ENCODE results near the gene TMIE. TPM values are rescaled to one million over a fixed set of nuclear protein-coding genes. Genes with fewer than 3 reads are reported as not detected.

Gene TMIE
- total RNA-seq, 4 donors from 2014 or later = 0.59 to 0.78 (median 0.72) TPM; not detected in 1

GRCh38 chr3:46678280-46678679 is 22.9 kb upstream of the TMIE start:
- H3K36me3 ChIP-seq = peaks cover 57% of the 10 kb centered on the region
- no peak for DNase-seq (ENCODE audit: low spot score in 2 of 2)
- H3K27me3 ChIP-seq = no peaks in the 10 kb centered on the region
- no peaks in the 10 kb centered on the region for H3K9me3 ChIP-seq
- H3K27ac ChIP-seq = no peak overlapping the region
- H3K4me3 ChIP-seq = no peak overlapping the region
- no peaks in the 10 kb centered on the region for H3K4me1 ChIP-seq
- 92% methylated on average over 2 of the region's 6 CpGs for WGBS
- TF ChIP-seq EP300 (IDR thresholded peaks at IDR 0.05) = no peak
- no peak for TF ChIP-seq POLR2A (IDR thresholded peaks at IDR 0.05)
- no peak for TF ChIP-seq CTCF (IDR thresholded peaks at IDR 0.05)
- no peak for TF ChIP-seq POLR2AphosphoS5 (IDR thresholded peaks at IDR 0.05)

GRCh38 chr3:46679681-46680080 is 21.5 kb upstream of the TMIE start:
- Histone ChIP-seq H3K9me3 (no peaks in the 10 kb centered on the region), H3K36me3 (peaks cover 51% of the 10 kb centered on the region), H3K27ac (no peak overlapping the region), H3K27me3 (no peaks in the 10 kb centered on the region), H3K4me3 (no peak overlapping the region), H3K4me1 (no peaks in the 10 kb centered on the region)
- TF ChIP-seq POLR2AphosphoS5 (IDR thresholded peaks at IDR 0.05) (no peak), POLR2A (IDR thresholded peaks at IDR 0.05) (no peak), EP300 (IDR thresholded peaks at IDR 0.05) (no peak)
- no peak for DNase-seq (ENCODE audit: low spot score in 2 of 2)
- WGBS = 95% methylated on average over 5 of the region's 5 CpGs

GRCh38 chr3:46680298-46680826 is 20.8 kb upstream of the TMIE start:
- Histone ChIP-seq H3K36me3 (peaks cover 50% of the 10 kb centered on the region), H3K4me3 (no peak overlapping the region), H3K27ac (no peak overlapping the region), H3K27me3 (no peaks in the 10 kb centered on the region), H3K4me1 (no peaks in the 10 kb centered on the region), H3K9me3 (no peaks in the 10 kb centered on the region)
- DNase-seq (ENCODE audit: low spot score in 2 of 2) = no peak
- no peak for TF ChIP-seq POLR2A (IDR thresholded peaks at IDR 0.05)
- no peak for TF ChIP-seq POLR2AphosphoS5 (IDR thresholded peaks at IDR 0.05)
- TF ChIP-seq EP300 (IDR thresholded peaks at IDR 0.05) = no peak
- TF ChIP-seq CTCF (IDR thresholded peaks at IDR 0.05) = no peak
- 89% methylated on average over 6 of the region's 9 CpGs for WGBS

- no peak for DNase-seq (ENCODE audit: low spot score in 2 of 2)
- Histone ChIP-seq H3K36me3 (peaks cover 54% of the 10 kb centered on the region), H3K4me3 (no peak overlapping the region), H3K9me3 (no peaks in the 10 kb centered on the region), H3K27ac (no peak overlapping the region), H3K4me1 (no peaks in the 10 kb centered on the region), H3K27me3 (no peaks in the 10 kb centered on the region)
- TF ChIP-seq POLR2A (IDR thresholded peaks at IDR 0.05) (no peak), POLR2AphosphoS5 (IDR thresholded peaks at IDR 0.05) (no peak), EP300 (IDR thresholded peaks at IDR 0.05) (no peak), CTCF (IDR thresholded peaks at IDR 0.05) (no peak)
- 83% methylated on average over 8 of the region's 10 CpGs for WGBS
Measured at GRCh38 chr3:46681387-46681786, 19.8 kb upstream of the TMIE start.

- no peaks in the 10 kb centered on the region for H3K4me1 ChIP-seq
- no peaks in the 10 kb centered on the region for H3K27me3 ChIP-seq
- H3K27ac ChIP-seq = no peak overlapping the region
- TF ChIP-seq EP300 (IDR thresholded peaks at IDR 0.05) = no peak
- no peak for TF ChIP-seq POLR2A (IDR thresholded peaks at IDR 0.05)
- TF ChIP-seq CTCF (IDR thresholded peaks at IDR 0.05) = no peak
- no peak for TF ChIP-seq POLR2AphosphoS5 (IDR thresholded peaks at IDR 0.05)
- no peaks in the 10 kb centered on the region for H3K9me3 ChIP-seq
- H3K36me3 ChIP-seq = peaks cover 55% of the 10 kb centered on the region
- WGBS = 78% methylated on average over 13 of the region's 13 CpGs
- DNase-seq (ENCODE audit: low spot score in 2 of 2) = no peak
- no peak overlapping the region for H3K4me3 ChIP-seq
Measured at GRCh38 chr3:46681856-46682540, 19.2 kb upstream of the TMIE start.

All from suprapubic skin (tissue), 4 donors.